ENCODE measurements around the gene ADGRD2.

Gene ADGRD2

DNA sequence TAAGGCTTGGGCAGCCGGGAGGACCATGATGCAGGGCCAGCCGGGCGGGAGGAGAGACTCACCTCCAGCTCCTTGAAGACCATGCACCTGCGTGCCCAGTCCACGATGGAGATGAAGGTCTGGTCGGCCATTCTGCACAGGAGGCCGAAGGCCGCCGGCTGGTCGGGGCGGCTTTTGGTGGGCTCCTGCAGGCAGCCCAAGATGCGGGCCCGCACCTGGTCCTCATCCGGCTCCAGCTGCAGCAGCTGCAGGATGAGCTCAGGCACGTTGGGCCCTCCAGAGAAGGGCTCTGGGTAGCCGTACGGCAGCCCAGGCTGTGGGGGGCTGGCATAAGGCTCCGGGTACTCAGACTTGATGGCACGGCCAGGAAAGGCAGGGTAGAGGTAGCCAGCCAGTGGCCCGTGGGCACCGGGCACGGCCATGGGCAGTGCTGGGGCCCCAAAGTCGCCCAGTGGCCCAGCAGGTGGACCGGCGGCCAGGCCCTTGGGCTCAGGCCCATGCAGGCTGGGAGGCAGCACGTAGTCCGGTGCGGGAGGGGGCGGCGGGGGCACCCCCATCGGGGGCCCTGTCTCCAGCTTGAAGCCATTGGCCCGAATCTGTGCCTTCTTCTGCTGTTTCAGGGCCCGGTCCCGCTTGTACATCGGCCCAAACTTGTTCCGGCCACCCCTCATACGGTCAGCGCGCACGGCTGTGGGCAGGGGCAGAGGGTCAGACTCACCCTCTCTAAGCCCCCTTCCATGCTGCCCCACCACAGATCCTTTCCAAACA lies 50.0 kb downstream of the ADGRD2 start:
- DNase-seq, result no peak

DNA sequence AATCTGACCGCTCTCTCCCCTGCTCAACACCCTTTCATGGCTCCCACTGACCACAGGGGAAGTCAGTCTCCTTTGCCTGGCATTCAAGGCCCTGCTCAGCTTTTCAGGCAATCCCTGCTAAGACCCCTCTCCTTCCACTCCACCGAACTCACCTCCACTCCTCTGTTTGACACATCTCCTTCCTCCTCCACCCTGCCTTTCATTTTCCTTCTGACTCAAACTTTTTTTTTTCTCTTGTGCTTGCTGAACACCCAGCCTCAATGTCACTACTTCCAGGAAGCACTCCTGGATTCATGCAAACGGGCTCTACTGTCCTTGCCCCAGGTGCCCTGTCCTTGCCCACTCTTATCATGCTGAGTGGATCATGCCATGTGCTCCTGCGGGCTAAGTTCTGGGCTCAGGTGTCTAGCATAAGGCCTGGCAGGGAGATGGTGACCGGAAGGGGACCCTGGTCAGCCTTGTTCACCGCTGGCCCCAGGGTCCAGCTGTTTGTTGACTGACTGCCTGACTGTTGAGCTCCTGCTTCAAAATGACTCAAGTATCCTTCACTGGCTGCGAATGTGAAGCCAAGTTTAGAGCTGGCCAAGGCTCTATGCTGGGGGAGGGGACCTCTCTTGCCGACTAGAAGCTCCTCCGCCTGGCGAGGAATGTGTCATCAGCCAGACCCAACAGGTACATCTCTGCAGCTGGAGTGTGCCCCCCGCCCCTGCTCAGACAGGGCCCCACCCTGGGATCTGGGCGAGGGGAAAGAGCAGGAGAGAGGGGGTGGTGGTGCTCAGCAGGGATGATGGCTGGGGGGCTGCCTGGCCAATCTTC lies 50.8 kb downstream of the ADGRD2 start:
- DNase-seq, result no peak

DNA sequence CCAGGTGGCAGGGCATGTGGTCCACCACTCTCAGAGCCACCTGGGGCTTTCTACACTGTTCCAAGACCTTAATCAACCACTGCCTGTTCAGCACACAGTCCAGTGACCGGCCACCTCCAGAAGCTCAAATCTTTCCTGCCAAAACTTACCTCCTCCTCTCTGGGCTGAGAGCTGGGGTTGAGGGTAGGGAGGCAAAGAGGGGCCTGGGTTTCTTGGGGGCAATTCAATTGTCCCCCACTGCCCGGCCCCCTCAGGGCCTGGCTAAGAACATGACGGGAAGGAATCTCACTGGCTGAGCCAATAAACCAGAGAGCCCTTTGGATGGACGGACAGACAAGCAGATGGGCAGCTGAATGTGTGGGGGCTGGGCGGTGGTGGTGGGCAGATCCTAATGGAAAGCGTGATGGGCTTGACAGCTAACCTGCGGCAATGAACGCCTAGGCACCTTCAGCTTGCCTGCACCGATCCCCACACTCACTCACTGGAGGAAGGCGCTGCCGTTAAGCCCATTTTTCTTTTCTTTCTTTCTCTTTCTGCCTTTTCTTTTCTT lies 51.6 kb downstream of the ADGRD2 start:
- DNase-seq, result no peak

DNA sequence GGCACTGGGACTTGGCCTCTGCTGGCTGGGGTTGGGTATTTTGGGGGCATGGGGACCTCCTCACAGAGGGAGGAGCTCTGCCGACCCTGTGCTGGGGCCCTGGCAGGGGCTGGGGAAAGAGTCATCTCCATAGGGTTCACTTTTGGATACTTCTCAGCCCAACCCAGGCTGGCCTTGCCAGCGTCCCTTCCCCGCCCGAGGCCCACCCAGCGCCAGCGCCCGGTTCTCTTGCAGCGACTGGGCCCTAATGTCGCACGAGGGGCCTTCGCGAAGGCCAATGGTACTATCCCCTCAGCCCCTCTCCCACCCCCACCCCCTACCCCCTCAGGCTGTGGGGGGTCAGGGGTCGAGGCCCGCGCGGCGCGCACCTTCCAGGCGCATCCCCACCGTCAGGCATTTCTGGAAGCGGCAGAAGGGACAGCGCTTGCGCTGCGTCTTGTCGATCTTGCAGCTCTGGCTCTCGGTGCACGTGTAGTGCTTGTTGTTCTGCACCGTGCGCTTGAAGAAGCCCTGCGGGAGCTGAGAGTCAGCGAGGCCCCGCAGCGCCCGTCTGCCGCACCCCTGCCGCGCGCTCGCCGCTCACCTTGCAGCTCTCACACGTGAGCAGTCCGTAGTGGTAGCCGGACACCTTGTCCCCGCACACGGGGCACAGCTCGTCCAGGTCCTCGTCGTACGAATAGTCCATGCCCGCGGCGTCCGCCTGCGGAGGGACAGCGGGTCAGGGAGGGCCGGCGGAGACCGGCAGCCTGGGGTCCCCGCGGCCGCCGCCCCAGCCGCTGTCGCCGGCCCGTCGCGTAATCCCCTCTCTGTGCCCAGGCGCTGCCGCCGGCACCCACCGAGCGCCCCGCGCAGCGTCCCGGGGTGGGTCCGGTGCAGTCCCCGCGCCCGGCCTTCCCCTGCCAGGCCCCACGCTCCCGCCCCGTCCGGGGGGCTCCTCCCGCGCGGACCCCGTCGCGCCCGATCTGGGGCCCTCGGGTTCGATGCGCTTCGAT lies 52.8 kb downstream of the ADGRD2 start:
- no peak for DNase-seq

DNA sequence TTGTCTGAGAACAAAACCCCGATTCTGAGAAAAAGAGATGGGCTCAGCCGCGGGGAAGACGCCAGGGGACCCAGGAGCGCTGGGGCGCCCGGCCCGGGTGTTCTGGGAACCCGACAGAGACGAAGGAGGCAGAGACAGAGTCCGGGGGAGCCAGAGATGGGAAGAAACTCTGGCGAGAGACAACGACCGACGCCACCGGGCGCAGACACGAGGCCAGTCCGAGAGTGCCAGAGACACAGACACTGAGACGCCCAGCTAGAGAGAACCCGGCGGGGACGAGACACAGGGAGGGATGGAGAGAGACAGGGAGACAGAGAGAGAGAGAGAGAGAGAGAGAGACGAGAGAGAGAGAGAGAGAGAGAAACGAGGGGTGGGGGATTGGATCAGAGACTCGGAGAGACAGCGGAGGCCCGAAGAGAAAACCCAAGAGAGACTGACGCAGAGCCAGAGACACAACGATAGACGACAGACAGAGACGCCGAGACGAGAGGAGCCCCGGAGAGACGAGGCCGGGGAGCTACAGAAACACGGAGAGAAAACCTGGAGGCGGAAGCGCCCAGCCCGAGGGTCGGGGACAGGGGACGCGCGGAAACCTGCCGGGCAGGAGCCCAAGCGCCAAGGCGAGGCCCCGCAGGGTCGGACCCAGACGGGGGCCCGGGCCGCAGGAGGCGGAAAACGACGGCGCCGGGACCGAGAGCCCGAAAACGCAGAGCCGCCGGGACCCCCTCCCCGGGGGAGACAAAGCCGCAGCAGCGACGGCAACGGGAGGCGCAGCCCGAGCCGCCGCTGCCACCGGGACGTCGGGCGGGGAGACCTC lies 53.7 kb downstream of the ADGRD2 start:
- no peak for DNase-seq

DNA sequence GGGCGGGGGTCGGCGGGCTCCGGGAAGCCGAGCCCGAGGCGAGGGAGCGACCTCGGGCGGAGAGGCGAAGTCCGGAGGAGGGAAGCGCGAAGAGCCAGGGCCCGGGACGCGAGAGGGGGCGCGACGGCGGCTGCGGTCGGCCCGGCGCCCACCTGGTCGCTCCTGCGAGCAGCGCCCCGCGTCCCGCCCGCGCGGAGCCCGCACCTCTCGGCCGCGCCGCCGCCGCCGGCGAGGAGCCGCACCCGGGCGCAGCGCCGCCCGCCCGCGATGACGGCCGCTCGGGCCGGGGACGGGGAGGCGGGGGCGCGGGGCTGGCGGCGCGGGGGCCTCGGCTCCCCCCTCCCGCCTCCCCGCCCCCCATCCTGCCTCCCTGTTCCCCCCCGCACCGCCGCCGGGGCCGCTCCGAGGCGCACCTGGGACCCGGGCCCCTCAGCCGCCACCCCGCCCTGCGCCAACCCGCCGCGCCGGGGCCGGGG lies 54.3 kb downstream of the ADGRD2 start:
- no peak for DNase-seq

DNA sequence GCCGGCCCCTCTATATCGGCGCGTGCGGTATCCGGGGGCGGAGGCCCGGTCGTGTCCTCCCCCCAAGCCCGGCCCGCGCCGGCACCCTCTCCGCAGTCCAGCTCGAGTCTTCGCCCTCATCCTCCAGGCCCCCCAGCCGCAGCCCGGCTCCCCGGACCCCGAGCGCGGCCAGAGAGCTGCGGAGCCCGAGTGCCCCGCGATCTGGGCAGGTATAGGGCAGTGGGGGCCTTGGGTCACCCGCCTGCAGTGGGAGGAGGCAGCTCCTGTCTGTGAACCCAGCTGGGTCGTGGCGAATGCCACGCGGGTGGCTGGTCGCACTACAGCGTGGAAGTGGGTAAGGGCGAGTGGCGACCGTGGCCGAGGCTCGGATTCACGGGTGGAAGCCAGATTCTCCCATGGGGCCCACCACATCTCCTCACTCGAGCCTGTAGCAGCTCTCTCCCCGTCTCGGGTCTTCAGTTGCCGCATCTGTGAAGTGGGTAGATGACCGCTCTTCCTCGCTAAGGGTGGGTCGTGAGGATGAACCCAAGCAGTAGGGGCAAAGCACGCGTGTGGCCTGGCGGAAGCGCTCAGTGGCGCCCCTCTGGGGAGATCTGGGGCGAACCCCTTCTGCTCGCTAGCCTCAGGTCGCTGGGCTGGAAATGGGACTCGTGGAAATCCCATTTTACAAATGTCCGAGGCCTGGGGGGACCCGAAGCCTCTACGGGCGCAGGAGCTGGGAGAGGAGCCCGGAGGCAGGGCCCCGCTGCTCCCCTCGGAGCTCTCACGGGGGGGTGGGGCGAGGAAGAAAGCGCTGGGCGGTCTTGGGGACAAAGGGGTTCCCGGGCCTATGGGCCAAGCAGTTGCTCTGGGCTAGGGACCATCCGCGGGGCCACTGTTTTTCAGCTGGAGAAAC lies 55.0 kb downstream of the ADGRD2 start:
- no peak for DNase-seq

DNA sequence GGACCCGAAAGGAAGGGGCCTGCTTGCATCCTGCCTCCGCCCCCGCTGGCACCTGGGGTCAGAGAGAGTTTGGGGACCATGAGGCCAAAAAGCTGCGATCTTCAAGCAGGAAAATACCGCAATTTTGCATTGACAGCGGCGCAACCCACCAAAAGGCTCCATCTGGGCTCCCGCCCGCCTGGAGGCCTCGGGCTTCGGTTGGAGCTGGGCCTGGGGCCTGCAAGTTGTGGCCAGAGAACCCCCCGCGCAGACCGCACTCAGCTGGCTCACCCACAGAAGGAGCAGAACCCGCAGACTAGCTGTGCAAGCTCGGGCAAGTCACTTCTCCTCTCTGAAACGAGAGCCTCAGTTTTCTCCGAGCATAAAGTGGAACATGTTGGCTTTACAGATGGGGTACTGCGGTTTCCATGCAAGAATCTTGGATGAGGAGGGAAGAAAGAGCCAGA lies 55.7 kb downstream of the ADGRD2 start:
- DNase-seq, result no peak

DNA sequence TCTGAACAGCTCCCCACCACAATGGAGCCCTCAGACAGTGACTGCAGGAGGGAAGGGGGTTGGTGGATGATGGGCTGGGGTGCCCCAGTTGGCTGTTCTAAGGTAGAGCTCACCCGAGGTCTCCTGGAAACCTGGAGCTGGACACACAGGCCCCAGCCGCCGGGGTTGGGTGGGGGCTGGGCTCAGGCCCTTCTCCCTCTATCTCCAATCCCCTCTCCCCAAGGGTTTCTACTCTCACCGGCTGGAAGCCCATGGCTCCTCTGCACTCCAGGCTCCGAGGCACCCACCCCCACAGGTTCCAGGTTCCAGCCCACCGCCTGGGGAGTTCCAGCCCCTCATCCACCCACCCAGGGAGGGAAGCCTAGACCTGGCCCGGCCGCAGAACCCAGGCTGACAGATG lies 56.2 kb downstream of the ADGRD2 start:
- no peak for DNase-seq

DNA sequence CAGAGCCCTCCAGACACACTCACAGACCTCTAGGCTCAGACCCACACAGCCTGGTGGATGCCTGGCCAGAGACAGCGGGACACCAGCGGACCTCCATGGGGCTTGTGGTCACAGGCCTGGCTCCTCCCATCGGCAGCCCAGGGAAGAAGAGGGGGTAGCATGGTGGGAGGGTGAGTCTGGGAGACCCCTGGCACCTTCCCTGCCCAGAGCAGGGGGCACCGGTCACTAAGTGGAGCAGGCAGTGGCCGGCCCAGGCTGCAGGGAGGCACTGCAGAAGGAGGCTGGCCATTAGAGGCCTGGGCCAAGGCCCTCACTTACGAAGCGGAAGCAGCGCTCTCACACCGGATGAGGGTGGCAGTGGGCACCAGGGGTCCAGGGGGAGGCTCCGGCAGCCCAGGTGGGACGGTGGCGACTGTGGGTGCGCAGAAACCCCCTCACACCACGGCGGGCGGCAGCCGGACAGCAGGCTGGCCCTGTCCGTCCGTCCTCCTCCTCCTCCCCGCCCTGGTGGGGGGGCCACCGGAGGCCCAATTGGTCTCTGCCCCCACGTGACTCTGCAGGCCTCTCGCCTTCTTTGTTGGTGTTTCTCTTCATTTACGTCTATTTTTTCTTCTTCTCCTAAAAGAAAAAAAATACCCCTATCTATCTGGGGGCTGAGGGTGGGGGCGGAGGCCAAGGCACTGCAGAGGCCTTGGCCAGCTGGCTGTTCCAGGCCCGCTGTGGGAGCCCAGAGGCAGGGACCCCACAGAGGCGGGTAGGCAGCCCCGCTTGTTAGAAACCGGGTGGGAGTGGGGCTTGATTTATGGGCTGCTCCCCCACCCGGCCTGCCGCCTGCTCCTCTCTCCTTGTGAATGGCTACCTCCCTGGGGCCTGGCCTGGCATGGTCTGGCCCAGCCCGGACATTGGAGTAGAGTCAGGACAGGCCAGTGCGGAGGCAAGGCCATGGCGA lies 57.0 kb downstream of the ADGRD2 start, which contains the start of gene NR5A1:
TSS of gene NR5A1 (minus strand) at position 469 of the 949 bp plus-strand sequence. CDS start 4,004 bp downstream, outside the sequence.
- no peak for DNase-seq

DNA sequence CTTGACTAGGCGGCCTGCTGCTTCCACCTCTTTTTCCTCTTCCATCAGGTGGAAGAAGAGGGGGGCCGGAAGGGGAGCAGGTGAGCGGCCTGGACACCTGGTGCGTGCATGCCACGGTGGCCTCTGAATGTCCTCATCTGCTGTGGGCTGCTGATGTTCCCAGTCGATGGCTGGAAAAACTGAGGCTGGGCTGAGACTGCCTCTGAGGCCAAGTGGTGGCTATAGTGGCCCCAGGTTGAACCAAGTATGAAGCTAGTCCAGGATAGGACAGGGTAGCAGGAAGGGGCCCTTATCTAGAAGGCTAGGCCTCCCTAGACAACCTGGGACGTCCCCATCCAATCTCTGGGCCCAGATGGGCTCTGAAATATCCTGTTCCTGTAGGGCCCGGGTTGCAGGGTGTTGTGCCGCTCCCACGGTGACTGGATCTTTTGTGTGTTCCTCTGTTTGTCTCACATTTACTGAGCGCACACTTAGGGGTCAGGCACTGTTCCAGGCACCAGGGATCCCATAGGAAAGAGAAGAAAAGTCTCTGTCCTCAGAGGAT lies 57.7 kb downstream of the ADGRD2 start:
- no peak for DNase-seq

DNA sequence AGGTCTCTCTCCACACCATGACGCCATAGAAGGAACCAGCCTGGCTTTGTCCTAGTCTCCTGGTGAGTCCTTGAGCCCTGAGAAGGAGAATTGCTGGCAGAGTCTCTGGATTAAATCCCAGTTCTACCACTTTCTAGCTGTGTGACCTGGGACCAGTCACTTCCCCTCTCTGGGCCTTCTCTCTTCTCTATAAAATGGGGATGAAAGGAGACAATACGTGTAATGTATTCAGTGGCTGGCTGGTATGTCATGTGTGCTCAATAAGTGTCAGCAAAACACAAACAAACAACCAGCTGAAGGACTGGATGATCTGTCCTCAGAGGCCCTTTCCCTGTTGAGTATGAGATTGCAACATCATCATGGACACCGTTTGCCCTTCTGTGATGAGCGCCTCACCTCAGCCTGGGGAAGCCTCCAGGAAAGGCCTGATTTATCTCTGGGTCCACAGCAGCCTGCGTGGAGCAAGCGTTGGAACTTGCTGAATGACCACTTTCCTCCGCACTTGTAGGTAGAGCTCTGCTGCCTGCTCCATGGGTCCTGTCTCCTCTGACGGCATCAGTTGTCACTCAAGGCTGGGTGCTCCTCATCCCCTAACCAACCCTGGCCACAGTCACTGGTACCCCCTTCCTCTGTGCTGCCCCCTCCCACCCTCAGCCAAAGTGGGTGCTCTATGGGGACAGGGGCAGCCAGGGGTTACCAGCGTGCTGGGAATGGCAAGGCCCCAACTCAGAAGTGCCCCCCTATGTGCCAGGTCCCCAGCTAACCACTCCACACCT lies 60.6 kb downstream of the ADGRD2 start:
- DNase-seq, result no peak

DNA sequence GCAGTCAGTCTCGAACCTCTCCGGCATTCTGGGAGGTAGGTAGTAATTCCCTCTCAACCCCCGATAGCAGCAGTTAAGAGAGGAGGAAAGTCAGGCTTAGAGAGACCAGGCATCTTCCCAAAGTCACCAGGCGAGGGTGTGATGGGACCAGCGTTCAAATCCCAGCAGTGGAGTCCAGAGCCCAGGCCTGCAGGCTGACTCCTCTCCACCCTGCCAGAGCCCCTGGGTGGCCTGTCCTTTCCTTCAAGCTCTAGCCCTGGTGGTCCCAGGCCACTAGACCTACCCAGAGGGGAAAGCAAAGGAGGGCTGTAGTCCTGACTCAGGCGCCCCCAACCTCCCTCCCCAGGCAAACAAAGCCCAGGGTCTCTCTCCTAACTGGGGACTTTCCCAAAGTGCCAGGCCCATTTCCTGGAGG lies 61.2 kb downstream of the ADGRD2 start:
- no peak for DNase-seq

DNA sequence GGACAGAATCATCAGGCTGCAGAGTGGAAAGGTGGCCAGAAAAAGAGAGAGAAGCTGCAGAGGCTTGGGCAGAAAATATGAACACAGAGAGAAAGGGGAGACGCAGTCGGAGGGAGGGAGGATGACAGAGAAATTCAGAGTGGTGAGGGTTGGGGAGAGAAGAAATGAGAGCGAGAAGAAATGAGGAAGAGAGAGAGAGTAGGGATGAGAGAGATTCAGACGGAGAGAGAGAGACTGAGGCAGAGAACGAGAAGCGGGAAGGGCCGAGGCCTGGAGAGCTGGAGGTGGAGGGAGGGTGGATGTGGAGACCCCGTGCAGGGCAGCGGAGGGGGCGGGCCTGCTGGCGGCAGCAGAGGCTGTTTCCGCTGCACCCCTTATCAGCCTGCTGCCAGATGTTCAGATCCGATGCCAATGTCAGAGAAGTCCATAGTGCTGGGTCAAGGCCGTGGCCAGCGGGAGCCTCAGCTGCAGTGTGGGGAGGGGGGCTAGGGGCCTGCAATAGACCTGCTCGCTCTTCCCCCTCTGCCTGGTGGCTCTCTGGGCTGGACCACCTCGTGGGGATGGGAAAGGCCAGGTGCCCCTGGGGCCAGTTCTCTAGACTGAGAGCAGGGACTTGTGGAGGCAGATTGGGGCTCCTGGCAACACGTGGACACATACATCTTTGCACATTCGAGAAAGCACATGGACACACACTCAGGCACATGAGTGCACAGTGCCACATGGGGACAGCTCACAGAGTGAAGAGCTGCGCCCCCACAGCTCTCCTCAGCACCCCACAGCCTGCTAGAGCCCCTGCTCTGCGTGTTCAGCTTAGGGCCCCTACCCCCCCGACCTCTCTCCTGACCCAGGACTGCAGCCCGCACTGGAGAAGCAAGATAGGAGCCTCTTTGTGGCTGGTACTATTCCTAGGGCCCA lies 61.9 kb downstream of the ADGRD2 start:
- DNase-seq, result no peak

DNA sequence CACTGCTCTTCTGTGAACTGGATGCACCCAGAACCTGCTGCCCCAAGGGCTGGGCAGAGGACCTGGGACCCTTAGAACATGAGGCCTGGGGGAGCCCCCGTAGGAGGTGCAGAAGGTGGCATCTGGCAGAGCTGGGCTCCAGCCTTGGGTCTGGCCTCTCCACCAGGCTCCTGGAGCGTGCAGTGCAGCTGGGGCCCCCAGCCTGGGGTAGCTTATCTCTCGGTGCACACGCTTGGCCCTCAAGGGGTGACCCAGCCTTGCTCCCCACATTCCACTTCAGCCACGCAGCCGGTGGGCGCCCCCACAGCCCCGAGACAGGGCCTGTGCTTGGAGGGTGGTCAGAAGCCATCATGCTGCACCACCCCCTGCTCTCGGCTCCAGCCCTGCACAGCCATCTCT lies 62.6 kb downstream of the ADGRD2 start:
- no peak for DNase-seq

DNA sequence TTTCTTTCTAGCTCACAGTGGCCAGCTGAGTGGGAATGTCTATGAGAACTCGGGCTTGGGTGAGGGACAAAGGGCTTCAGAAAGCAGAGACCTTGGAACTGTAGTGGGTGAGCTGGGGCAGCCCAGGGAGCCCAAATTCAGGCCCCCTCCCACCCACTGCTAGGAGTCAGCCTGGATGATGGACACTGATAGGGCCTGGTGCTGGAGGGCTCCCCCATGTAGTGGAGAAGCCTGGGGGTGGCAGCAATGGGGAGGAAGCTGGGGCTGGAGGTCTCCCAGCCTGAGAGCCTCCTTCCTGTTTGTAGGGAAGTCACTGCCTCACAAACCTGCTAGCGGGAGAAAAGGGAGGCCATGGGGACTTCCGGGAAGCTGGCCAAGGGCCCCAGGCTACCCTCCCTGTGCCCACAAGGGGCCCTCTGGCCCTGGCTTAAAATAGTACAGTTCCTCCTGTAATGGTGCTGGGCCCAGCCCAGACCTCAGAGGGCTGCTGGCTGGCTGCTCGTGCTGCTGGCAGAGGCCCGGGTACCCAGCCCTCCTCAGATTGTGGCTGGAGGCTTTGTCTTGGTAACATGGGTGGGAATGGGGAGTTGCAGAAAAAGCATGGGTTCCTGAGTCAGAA lies 63.2 kb downstream of the ADGRD2 start:
- DNase-seq, result no peak

Measured in stimulated activated CD4-positive, alpha-beta T cell treated with anti-CD3 and anti-CD28 coated beads, Interleukin-1b, Interleukin-23, amount 100 ng/mL, for 48 hours (primary cell).